Stimulated activated naive CD8-positive, alpha-beta T cell treated with anti-CD3 and anti-CD28 coated beads, Interleukin-15, Interleukin-2, amounts not matched to agents 100 ng/mL and 50 ng/mL, for 24 hours (primary cell): ENCODE measurements around the gene RHOXF2.
A peak's percentile ranks its signal among the peaks of the same experiment; 100 is the strongest.
"Not testable (repeated sequence)": the region's sequence is repeated elsewhere in the genome, so short reads cannot be mapped to it uniquely, and the experiment has no call there.

Source experiments
- H3K27ac Mint-ChIP-seq: one replicate; pipeline ENCODE4 v1.8.0; 2021; ENCODE audit warnings: mild to moderate bottlenecking, mixed read lengths
- H3K27me3 Mint-ChIP-seq: one replicate; pipeline ENCODE4 v1.8.0; 2021; ENCODE audit warnings: mixed read lengths
- H3K36me3 Mint-ChIP-seq: one replicate; pipeline ENCODE4 v1.8.0; 2021; ENCODE audit warnings: low read depth, mixed read lengths
- H3K4me1 Mint-ChIP-seq: one replicate; pipeline ENCODE4 v1.8.0; 2021; ENCODE audit warnings: low read depth, mixed read lengths
- H3K4me3 Mint-ChIP-seq: one replicate; pipeline ENCODE4 v1.8.0; 2021; ENCODE audit warnings: mild to moderate bottlenecking, mixed read lengths
- H3K9me3 Mint-ChIP-seq: one replicate; pipeline ENCODE4 v1.8.0; 2021; ENCODE audit warnings: mixed read lengths

The RHOXF2 gene

GRCh38 chrX:120158313-120158712, at the start of gene RHOXF2:
Gene RHOXF2, plus strand, starts transcription at chrX:120158613. Its CDS starts 138 bp downstream, at chrX:120158751.
- not testable (repeated sequence) for H3K9me3 Mint-ChIP-seq, H3K27me3 Mint-ChIP-seq, H3K36me3 Mint-ChIP-seq, H3K27ac Mint-ChIP-seq, H3K4me1 Mint-ChIP-seq, H3K4me3 Mint-ChIP-seq

DNA sequence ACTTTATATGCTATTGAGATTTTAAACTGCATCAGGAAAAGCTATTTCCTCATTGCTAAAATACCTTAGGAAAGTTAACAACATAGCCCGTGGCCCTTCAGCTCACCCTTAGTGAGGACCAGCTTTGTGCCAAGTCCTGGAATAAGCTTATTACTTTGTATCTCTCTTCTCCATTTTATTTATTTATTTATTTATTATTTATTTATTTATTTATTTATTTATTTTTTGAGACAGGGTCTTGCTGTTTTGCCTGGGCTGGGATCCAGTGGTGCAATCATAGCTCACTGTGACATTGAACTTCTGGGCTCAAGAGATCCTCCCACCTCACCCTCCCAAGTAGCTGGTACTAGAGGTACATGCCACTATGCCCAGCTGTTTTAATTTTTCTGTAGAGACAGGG, 49.0 kb upstream of the RHOXF2 start:
- Mint-ChIP-seq H3K9me3 (no peaks in the 10 kb centered on the region), H3K27ac (no peak overlapping the region), H3K4me1 (no peaks in the 10 kb centered on the region), H3K4me3 (no peak overlapping the region), H3K36me3 (no peaks in the 10 kb centered on the region), H3K27me3 (no peaks in the 10 kb centered on the region)

DNA sequence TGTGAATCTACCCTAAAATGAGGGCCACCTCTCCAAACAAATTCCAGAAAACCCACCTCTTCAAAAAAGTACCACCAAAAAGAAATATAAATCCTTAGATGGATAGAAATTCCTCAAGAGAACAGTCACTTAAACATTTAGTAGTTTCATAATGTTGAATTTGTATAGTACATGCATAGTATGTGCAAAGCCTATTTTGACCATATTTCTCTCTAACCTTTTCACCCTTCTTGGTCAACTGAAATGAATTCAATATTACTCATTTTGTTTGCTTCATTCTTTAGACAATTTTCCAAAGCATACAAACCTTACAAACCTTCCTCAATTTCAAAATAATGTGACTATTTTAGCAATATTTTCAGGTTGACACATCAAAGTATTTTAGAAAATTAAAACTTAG, 46.8 kb upstream of the RHOXF2 start:
- Mint-ChIP-seq H3K9me3 (no peaks in the 10 kb centered on the region), H3K36me3 (no peaks in the 10 kb centered on the region), H3K4me1 (no peaks in the 10 kb centered on the region), H3K4me3 (no peak overlapping the region), H3K27me3 (no peaks in the 10 kb centered on the region), H3K27ac (no peak overlapping the region)

DNA sequence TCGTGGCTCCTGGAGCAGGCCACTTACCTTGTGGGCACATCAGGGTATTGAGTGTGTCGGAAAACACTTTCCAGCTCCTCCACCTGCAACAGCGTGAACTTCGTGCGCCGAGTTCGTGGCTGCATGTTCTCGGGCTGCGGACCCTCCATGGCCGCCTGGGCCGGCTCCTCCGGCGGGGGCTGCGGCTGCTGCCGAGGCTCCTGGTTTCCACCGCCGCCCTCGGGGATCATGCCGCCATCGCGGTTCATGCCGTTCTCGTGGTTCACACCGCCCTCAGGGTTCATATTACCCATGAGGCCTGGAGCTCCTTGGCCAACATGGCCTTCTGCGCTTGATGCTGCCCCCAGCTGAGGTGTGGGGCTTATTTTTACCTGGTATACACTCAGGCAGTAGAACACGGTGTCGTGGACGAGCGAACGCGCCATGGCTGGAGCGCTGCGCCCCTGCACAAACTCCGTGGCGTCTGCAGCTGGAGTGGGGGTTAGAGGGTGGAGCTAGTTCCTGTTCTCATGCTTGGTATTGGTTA, 42.9 kb upstream of the RHOXF2 start, which contains the start of gene RHOXF1:
Gene RHOXF1 (minus strand): TSS at position 476 of the 526 bp plus-strand sequence. CDS start 51 bp downstream, at position 425.
- Mint-ChIP-seq H3K4me3 (no peak within 1 kb of the TSS), H3K4me1 (no peaks in the 10 kb centered on the region), H3K27me3 (no peaks in the 10 kb centered on the region), H3K9me3 (no peaks in the 10 kb centered on the region), H3K27ac (no peak within 1 kb of the TSS), H3K36me3 (no peaks in the 10 kb centered on the region)

GRCh38 chrX:120120223-120120622, 38.2 kb upstream of the RHOXF2 start:
- Mint-ChIP-seq H3K9me3 (no peaks in the 10 kb centered on the region), H3K27me3 (no peaks in the 10 kb centered on the region), H3K4me1 (no peaks in the 10 kb centered on the region), H3K36me3 (no peaks in the 10 kb centered on the region), H3K4me3 (no peak overlapping the region), H3K27ac (no peak overlapping the region)

GRCh38 chrX:120125444-120125843, 33.0 kb upstream of the RHOXF2 start:
- H3K36me3 Mint-ChIP-seq = no peaks in the 10 kb centered on the region
- H3K27me3 Mint-ChIP-seq = no peaks in the 10 kb centered on the region
- no peak overlapping the region for H3K27ac Mint-ChIP-seq
- H3K9me3 Mint-ChIP-seq = no peaks in the 10 kb centered on the region
- H3K4me3 Mint-ChIP-seq = no peak overlapping the region
- no peaks in the 10 kb centered on the region for H3K4me1 Mint-ChIP-seq

- H3K4me1 Mint-ChIP-seq, H3K27ac Mint-ChIP-seq, H3K27me3 Mint-ChIP-seq, H3K4me3 Mint-ChIP-seq, H3K36me3 Mint-ChIP-seq, H3K9me3 Mint-ChIP-seq: not testable (repeated sequence)
These were observed 30.0 kb upstream of the RHOXF2 start for GRCh38 chrX:120128306-120128846.

GRCh38 chrX:120136128-120136527, 22.3 kb upstream of the RHOXF2 start:
- Mint-ChIP-seq H3K27me3 (no peaks in the 10 kb centered on the region), H3K36me3 (no peaks in the 10 kb centered on the region), H3K4me1 (no peaks in the 10 kb centered on the region), H3K4me3 (no peak overlapping the region), H3K27ac (no peak overlapping the region), H3K9me3 (no peaks in the 10 kb centered on the region)

DNA sequence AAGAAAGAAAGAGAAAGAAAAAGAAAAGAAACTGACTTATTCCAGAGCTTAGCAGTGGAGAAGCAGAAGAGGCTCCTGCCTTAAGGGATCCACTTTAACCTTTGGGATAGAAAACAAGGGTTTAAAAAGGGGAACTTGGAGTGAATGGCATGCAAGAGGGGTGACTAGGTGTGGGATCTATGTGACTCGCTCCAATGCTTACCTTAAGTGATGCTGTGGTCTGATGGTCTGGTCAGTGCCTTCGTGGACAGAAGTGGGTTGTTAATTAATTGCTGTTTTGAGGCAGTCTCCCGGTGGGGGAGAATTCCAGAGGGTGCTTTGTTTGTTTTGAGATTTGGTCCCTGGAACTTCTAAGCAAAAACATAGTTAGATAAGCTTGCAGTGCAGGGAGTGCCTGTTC, 21.6 kb upstream of the RHOXF2 start:
- Mint-ChIP-seq H3K4me1 (no peaks in the 10 kb centered on the region), H3K9me3 (no peaks in the 10 kb centered on the region), H3K4me3 (no peak overlapping the region), H3K27ac (no peak overlapping the region), H3K27me3 (no peaks in the 10 kb centered on the region), H3K36me3 (no peaks in the 10 kb centered on the region)

- Mint-ChIP-seq H3K27ac (no peak overlapping the region), H3K9me3 (no peaks in the 10 kb centered on the region), H3K27me3 (no peaks in the 10 kb centered on the region), H3K4me1 (no peaks in the 10 kb centered on the region), H3K36me3 (no peaks in the 10 kb centered on the region), H3K4me3 (no peak overlapping the region)
These were observed 21.0 kb upstream of the RHOXF2 start for GRCh38 chrX:120137439-120137838.

- no peaks in the 10 kb centered on the region for H3K36me3 Mint-ChIP-seq
- no peaks in the 10 kb centered on the region for H3K9me3 Mint-ChIP-seq
- peaks cover 16% of the 10 kb centered on the region for H3K4me1 Mint-ChIP-seq
- H3K27me3 Mint-ChIP-seq = no peaks in the 10 kb centered on the region
- no peak overlapping the region for H3K4me3 Mint-ChIP-seq
- no peak overlapping the region for H3K27ac Mint-ChIP-seq
These were observed 18.0 kb upstream of the RHOXF2 start for GRCh38 chrX:120140293-120140981.

DNA sequence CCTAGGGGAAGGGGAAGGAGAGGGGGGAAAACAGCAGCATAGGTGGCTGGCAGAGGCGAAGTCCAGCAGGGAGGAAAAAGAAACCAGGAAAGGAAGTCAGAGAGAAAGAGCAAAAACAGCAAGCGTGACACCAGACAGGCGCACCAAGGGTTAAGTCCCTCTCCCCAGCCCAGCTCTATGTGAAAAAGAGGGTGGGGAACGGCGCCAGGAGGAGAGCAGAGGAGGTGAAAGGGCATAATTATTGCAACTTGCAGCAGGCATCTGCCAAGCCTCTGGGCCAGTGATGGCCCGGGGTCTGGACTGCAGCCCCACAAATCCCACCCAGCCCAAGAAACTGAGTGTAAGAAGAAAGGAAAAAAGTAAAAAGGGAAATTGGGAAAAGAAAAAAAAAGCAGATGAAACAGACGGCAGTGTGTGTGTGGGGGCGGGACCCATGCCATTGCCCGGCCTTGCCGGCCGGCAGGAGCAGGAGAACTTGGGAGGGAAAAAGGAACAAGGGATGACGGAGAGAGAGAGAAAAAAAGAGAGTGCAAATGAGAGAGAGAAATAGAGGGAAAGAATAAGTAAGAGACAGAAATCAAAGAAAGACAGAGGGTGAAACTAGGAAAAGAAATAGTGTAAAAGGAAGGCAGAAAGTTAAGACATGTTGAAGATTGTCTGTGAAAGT, 14.1 kb upstream of the RHOXF2 start:
- Mint-ChIP-seq H3K27me3 (no peaks in the 10 kb centered on the region), H3K27ac (peak overlapping the region; percentile 74), H3K4me1 (peaks cover 28% of the 10 kb centered on the region), H3K9me3 (peaks cover 5% of the 10 kb centered on the region), H3K4me3 (peak overlapping the region; percentile 25), H3K36me3 (peaks cover 4% of the 10 kb centered on the region)

DNA sequence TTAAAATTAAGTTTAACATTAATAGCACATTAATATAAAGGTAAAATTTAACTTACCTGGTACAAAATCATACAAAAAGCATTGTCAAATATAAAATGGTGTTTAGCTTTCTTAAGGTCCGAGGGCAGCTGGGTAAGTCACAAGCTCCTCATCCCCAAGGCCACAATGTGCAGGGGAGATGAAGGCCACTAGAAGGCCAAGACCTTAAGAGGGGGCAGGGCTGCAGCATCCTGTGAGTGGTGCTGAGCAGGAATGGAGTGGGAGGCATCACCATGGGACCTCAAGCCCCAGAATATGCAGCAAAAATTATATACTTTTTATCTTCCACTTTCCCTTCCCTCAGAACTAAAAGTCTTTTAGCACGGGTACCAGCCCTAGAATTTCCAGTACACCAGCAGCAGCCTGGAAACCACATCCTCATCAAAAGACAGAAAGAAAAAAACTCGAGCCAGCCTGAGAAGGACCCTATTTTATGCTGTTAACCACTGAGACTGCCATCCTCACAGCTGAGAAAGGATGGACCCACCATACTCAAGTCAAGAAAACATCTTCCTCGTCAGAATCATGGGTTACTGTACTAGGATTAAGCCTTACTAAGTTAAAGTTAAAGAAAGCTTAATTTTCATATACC, 13.0 kb upstream of the RHOXF2 start:
- Mint-ChIP-seq H3K9me3 (peaks cover 5% of the 10 kb centered on the region), H3K27ac (peak overlapping the region; percentile 33), H3K27me3 (no peaks in the 10 kb centered on the region), H3K36me3 (peaks cover 4% of the 10 kb centered on the region), H3K4me1 (peaks cover 28% of the 10 kb centered on the region), H3K4me3 (no peak overlapping the region)

GRCh38 chrX:120146323-120146722, 12.1 kb upstream of the RHOXF2 start:
- H3K4me3 Mint-ChIP-seq, H3K27me3 Mint-ChIP-seq, H3K36me3 Mint-ChIP-seq, H3K9me3 Mint-ChIP-seq, H3K27ac Mint-ChIP-seq: not testable (repeated sequence)
- peaks cover 28% of the 10 kb centered on the region for H3K4me1 Mint-ChIP-seq

DNA sequence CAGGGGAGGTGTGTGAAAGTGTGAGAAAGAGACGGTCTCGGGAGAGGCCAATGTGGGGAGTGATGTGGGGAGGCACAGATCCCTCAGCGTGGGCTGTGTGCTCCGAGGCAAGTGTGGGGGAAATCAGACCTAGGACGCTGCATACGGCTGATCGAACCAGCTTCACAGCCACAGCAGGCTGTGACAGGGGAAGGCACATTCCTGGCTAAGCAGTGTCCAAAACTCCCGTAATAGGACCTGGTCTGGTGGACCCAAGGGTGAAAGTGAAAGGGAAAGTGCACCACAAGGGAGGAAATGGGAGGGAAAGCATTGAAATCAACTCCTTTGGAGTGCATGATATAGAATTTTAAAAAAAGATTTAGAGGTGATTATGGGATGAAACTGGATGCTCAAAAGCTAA, 10.9 kb upstream of the RHOXF2 start:
- Mint-ChIP-seq H3K36me3 (peaks cover 4% of the 10 kb centered on the region), H3K4me3 (no peak overlapping the region), H3K4me1 (peaks cover 28% of the 10 kb centered on the region), H3K9me3 (peaks cover 5% of the 10 kb centered on the region), H3K27ac (no peak overlapping the region), H3K27me3 (no peaks in the 10 kb centered on the region)
